GM19452 (cell line): ENCODE measurements around the gene TLX2.

Experiments used
- ATAC-seq: cut with Tn5 transposase; IDR thresholded peaks from one replicate; pipeline ENCODE4 v1.9.1; 2021; ENCODE audit not compliant: unreplicated experiment

TLX2 gene

DNA sequence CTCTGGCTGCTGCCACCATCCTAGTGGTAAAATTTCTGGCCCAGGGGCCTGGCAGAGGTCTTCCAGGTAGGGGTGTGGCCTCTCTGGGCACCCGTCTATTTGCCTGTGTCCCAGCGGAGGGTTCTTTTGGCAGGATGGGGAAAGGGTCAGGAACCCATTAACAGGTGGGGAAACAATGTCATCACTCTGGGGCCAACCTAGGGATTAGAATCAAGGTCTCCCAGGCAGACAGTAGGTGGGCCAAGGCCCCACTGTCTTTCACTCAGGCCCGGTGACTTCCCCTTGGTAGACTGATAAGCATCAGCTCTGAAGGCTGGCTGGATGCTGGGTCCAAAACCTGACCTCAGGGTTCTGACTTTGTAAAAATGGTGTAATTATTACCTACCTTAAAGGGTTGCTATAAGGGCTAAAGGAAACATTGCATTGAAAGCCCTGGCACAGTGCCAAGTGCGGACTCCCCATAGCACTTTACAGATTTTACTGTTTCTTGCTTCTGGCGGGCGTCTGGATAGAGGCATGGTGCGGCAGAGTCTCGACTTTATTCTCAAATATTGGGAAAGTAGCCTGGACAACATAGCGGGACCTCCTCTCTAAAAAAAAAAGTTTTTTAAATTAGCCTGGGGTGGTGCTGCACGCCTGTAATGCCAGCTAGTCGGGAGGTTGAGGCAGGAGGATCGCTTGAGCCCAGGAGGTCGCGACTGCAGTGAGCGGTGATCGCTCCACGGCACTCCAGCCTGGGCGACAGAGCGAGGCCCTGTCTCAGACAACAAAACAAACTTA, 17.1 kb upstream of the TLX2 start:
- no peak for ATAC-seq

GRCh38 chr2:74497777-74498499, 16.3 kb upstream of the TLX2 start:
- no peak for ATAC-seq

DNA sequence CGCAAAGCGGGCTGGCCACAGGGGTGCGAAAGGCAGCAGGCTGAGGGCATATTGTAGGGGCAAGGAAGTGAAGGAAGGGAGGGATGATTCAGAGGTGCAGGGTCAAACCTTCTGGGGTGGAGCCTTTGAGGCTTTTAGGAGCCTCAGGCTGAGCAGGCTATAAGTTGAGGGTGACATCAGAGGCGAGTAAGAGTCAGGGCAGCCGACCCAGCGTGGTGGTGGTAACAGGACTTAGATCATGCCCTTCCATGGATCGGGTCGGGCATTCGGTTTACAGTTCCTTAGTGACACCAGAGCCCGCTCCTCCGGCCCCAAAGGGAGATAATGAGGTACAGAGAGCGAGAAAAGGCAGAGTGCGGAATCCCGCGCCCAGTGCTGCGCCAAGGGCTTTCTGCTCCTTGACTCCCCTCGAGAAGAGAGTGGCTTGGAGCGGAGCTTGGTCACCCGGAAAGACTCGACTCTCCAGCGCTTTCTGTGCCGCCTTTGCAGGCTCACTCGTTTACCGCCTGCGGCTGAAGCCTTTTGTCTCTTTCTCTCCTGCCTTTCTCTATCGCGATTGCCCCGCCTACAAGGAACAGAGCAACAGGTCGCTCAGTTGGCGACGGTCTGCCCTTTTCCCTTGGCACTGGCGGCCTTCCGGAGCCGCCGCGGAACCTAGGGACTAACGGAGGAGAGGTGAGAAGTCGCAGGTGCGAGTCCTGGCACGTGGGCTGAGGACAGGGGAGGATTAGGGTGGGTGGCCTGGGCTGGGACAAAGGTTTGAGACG, 15.6 kb upstream of the TLX2 start:
- no peak for ATAC-seq

DNA sequence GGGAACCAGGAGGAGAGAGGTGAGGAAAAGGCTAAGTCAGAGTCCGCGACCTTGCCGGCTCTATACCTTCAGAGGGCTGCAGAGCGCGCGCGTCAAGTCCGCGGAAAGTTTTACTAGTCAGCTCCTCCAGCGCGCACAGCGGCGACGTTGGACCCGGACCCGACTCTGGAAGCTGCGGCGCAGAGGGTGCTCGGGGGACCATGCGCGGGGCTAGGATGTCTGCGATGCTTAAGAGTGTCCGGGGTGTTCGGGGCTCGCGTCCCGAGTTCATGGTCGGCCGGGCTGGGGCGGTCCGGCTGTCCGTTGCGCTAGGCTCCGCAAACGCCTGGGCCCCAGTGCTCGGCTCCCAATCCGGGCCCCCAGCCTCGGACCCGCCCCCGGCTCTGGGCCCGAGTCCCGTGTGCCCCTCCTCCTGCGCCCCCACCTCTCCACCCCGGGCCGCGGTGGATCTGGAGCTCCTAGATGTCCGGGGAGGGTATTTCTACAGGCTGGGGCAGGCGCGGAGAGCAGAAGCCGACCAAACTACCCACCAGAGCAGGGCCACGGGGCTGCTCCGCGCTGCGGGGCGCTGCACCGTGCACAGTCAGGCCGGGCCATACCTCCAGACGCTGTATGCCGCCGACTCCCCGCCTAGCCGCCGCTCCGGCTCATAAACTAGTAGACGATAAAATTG, 14.8 kb upstream of the TLX2 start, which contains the start of gene LBX2:
Gene LBX2 (minus strand): TSS at position 337 of the 673 bp plus-strand sequence. CDS start 66 bp downstream, at position 271.
- no peak for ATAC-seq

- no peak for ATAC-seq
These were observed 14.2 kb upstream of the TLX2 start for GRCh38 chr2:74499940-74500577.

DNA sequence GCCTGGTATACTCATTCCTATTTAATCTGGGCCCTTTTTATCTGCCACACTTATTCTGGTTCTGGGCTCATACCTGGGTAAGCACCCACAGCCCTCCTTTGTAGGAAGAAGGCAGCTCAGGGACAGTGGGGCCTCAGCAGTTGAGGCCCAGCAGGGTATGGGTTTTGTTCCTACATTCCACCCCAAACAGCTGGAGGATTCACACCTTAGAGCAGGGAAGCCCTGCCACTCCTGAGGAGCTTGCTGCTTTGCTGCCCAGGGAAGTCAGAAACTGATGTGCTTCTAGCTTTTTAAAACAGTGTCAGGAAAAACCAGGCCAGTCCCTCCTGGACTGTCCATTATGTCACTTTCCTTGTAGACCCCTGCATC, 13.7 kb upstream of the TLX2 start:
- ATAC-seq, result no peak

GRCh38 chr2:74501335-74502071, 12.7 kb upstream of the TLX2 start:
- no peak for ATAC-seq

DNA sequence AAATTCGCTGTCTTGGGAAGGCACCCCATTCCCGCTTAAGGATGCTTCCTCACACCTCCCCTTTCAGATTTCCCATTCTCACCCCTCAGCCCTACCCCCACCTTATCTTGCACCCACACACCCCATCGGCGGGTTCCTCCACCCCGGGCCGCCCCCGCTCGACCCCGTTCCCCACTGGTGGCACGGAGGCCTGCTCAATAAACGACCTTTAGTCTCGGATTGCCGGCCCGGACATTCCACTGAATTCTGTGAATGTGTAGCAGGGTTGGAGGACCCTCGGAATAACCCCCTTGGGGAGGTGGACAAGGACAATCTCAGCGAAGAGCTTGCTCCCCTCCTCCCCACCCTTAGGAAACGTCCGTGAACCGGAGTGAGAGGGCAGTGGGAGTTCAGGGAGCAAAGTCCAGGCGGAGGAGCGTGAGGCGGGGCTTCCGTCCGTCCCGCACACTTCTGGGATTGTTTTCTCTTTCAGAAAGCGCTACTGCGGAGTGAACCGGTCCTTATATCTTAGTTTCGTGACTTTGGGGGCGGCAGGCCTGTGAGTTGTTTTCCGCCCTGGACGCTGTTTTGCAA, 12.0 kb upstream of the TLX2 start:
- ATAC-seq, result no peak

- peak; percentile 50 for ATAC-seq
These were observed 11.3 kb upstream of the TLX2 start for GRCh38 chr2:74502720-74503505.

DNA sequence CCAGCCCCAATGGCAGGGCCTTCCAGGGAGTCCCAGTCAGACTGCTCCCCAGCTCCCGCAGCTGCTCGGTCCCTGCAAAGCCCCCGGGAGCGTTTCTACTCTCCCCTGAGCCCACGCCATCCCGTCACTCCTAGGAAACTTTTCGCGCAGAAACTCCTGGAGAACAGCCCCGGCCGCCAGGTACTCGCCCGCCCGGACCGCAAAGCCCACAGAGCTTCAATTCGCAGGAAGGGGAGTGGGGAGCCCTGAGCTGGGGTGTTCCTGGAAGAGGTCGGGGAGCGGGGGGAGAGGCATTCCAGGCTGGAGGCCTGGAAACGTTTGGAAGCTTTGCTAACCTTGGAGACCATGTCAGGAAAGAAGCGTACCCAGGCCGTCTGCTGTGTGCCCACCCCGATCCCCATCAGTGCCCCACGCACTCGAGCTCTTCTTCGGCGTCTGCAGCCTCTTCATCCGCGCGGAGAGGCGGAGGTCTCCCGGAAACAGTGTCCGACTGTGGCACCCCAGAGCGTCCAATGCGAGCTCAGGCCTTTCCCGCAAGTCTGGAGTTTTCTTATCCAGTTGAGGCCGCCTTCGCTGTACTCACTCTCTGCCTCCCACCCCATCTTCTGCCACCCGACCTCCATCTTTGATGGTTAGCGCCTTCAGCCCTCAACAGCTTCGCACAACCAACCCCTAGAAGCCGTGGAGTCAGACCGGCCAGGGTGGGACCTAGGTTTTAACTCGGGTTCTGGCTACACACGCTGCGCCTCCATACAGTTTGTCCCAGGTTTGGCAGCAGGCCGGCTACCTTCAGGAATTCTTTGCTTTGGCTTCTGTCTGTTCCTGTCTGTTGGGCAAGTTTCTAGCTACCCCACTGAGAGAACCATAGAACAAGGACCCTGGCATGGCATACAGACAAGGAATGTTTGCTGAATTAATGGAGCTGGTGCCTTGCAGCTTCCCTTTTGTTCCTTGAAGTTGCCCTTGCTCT, 10.5 kb upstream of the TLX2 start:
- ATAC-seq, result no peak

- ATAC-seq, result no peak
These were observed 9.7 kb upstream of the TLX2 start for GRCh38 chr2:74504591-74504990.

DNA sequence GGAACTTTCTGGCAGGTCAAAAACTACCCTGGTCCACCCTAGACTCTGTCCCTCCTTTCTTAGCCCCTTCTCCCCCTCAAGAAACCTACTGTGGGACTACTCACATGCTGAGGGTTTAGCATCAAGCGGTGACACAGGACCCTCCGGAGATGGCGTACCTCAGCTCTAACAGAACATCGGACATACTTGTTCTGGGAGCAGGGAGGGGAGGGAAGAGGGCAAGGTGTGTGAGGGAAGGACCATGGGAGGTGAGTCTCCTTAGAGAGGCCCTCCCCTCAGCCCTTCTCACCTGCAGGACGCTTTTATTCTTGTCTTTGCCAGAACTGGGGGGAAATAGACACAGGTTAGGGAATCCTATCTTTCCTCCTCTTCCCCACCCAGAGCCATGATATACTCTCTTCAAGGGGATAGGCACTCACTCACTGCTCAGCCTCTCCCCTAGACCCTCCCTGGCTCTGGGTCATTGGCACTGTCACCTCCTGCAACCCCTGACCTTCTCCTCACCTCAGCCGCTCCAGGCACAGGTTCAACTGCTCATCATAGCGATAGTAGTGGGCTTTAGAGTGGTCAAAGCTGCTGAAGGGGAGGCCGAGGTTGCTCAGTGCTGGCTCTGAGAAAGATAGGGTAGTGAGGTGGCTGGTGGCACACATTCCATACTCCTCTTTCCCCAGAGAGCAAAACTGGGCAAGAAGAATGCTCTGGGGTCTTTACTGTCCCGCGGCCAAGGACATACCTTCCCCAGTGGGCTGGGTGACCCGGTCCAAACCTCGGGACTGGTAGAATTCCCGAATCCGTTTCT, 8.6 kb upstream of the TLX2 start:
- ATAC-seq, result no peak

DNA sequence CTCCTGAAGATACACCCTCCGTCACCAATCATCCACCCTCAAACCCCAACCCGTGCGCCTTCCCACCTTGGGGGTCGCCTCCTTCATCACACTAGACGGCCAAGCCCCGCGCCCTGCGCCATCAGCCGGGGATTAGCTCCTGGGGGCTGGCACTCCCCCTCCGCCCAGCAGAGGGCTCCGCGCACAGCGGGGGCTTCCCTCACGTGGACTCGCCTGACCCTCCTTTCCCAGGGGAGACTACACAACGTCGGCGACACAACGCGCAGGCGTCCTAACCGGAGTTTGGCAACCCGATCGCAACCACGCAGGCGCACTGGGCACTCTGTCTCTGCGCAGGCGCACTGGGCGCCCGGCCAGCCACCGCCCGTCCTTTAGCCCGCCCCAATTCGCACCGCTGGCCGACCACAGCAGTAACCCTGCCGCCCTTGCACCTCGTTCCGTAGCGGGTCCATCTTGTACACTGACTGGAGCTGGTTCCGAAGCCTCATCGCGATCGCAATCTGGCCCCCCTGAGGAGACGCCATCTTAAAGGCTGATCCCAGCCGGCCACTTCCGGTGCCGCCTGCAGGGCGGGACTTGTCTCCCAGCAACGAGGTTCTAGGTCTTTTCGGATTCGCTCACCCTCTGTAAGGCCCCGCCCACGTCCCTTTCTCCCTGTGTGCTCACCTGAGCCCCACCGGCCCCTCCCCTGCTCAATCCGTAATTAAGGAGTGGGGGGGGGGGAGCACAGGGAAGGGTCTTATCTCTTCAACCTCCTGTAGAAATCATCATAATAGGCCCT, 6.9 kb upstream of the TLX2 start, which contains the start of gene PCGF1:
Gene PCGF1 (minus strand): TSS at position 551 of the 781 bp plus-strand sequence. CDS start 27 bp downstream, at position 524.
- peak; percentile 86 for ATAC-seq

- no peak for ATAC-seq
These were observed 6.2 kb upstream of the TLX2 start for GRCh38 chr2:74507926-74508520.

DNA sequence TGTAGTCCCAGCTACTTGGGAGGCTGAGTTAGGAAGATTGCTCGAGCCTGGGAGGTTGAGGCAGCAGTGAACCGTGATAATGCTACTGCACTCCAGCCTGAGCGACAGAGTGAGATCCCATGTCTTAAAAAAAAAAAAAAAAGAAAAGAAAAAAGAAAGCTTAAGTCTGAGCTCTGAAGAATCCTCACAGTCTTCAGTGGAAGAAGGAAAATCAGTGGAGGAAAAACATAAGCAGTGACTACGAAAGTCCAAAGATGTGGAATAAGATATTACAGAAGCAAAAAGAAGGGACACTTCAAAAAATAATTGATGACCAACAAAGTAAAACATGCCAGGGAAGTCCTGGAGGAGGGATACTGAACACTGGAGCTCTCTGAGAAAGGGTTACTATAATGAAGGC, 4.0 kb upstream of the TLX2 start:
- no peak for ATAC-seq
